MM.1S (cell line): ENCODE results near the gene SLC2A13.

Experiments
- DNase-seq: peaks from one replicate; pipeline ENCODE4 v3.0.0-alpha.2; 2015
- H2AFZ ChIP-seq: fragments of 300-600 bp; sonication (generic); 2 replicates; pipeline ENCODE4 v1.6.0; 2016; ENCODE audit warnings: antibody characterized with exemption, low read length
- H3F3A ChIP-seq: fragments of 300-600 bp; sonication (generic); 2 replicates; pipeline ENCODE4 v1.6.1; 2016; ENCODE audit warnings: mild to moderate bottlenecking, antibody characterized with exemption, low read length, moderate library complexity, mixed read lengths; ENCODE audit not compliant: insufficient read depth
- H3K27ac ChIP-seq: fragments of 300-600 bp; sonication (generic); 2 replicates; pipeline ENCODE4 v1.5.1; 2016; ENCODE audit warnings: mild to moderate bottlenecking, low read length
- H3K27me3 ChIP-seq: fragments of 300-600 bp; sonication (generic); replicated peaks from 2 replicates; pipeline ENCODE4 v1.6.0; 2016; ENCODE audit warnings: low read length; ENCODE audit not compliant: insufficient read depth
- H3K36me3 ChIP-seq: fragments of 300-600 bp; sonication (generic); replicated peaks from 2 replicates; pipeline ENCODE4 v1.6.1; 2016; ENCODE audit warnings: mild to moderate bottlenecking, low read length, mixed read lengths; ENCODE audit not compliant: insufficient read depth
- H3K4me1 ChIP-seq: fragments of 300-600 bp; sonication (generic); 2 replicates; pipeline ENCODE4 v1.6.1; 2016; ENCODE audit warnings: low read length, mixed read lengths
- H3K4me2 ChIP-seq: fragments of 300-600 bp; sonication (generic); 2 replicates; pipeline ENCODE4 v1.6.0; 2016; ENCODE audit warnings: low read depth, low read length
- H3K4me3 ChIP-seq: fragments of 300-600 bp; sonication (generic); 2 replicates; pipeline ENCODE4 v1.5.1; 2016; ENCODE audit warnings: low read length, mixed read lengths
- H3K79me2 ChIP-seq: fragments of 300-600 bp; sonication (generic); 2 replicates; pipeline ENCODE4 v1.6.1; 2016; ENCODE audit warnings: mixed run types, low read length, mixed read lengths
- H3K9ac ChIP-seq: fragments of 300-600 bp; sonication (generic); 2 replicates; pipeline ENCODE4 v1.6.1; 2016; ENCODE audit warnings: low read length, mixed read lengths
- H3K9me2 ChIP-seq: fragments of 300-600 bp; sonication (generic); replicated peaks from 2 replicates; pipeline ENCODE4 v1.6.1; 2016; ENCODE audit warnings: mild to moderate bottlenecking, low read length, mixed read lengths; ENCODE audit not compliant: insufficient read depth
- H3K9me3 ChIP-seq: fragments of 300-600 bp; sonication (generic); replicated peaks from 2 replicates; pipeline ENCODE4 v1.6.1; 2016; ENCODE audit warnings: mild to moderate bottlenecking, low read length, mixed read lengths; ENCODE audit not compliant: insufficient read depth
- H4K20me1 ChIP-seq: fragments of 300-600 bp; sonication (generic); 2 replicates; pipeline ENCODE4 v1.6.1; 2016; ENCODE audit warnings: mild to moderate bottlenecking, low read length, moderate library complexity, mixed read lengths; ENCODE audit not compliant: insufficient read depth
- CTCF ChIP-seq: fragments of 300-600 bp; sonication (generic); IDR thresholded peaks from 2 replicates; pipeline ENCODE4 v1.5.1; 2016; ENCODE audit warnings: antibody characterized with exemption, low read length, mixed read lengths
- EZH2 ChIP-seq: fragments of 300-600 bp; sonication (generic); optimal IDR thresholded peaks from 2 replicates; pipeline ENCODE3; 2017; ENCODE audit warnings: low read depth, mild to moderate bottlenecking, antibody characterized with exemption, low read length, mixed read lengths
- EZH2phosphoT487 ChIP-seq: fragments of 300-600 bp; sonication (generic); IDR thresholded peaks from 2 replicates; pipeline ENCODE4 v1.6.1; 2018; ENCODE audit warnings: antibody characterized with exemption, low read length

Gene SLC2A13

DNA sequence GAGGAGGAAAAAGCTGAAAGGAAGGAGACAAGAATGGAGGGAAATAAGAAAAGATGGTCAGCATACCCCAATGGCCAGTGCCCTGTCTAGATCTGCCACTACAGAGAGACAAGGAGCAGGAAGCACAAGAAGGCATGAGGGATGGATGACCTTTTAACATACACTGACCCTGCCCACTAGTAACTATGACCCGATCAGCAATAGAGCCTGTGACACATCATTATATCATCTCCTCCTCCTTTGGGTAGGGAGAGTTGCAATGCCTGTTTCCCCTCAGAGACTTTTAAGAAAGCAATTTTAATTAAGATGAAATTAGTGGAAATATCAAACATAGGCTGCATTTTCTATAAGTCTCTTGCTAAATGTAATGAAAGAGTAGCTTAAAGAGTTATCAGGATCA, 4.7 kb upstream of the SLC2A13 start:
- DNase-seq, result no peak
- Histone ChIP-seq H3K27ac (no peak overlapping the region), H2AFZ (no peak overlapping the region), H3K27me3 (no peaks in the 10 kb centered on the region), H3K36me3 (no peaks in the 10 kb centered on the region), H3F3A (peaks cover 11% of the 10 kb centered on the region; the same call in 1 of the 2 replicates), H3K9ac (no peak overlapping the region), H3K4me1 (0 out of 2 replicates have a peak, but pooled peaks cover 3% of the 10 kb centered on the region), H4K20me1 (no peaks in the 10 kb centered on the region), H3K9me3 (no peaks in the 10 kb centered on the region), H3K4me3 (no peak overlapping the region), H3K9me2 (no peaks in the 10 kb centered on the region), H3K4me2 (no peak overlapping the region), H3K79me2 (no peaks in the 10 kb centered on the region)
- no peak for TF ChIP-seq EZH2phosphoT487
- TF ChIP-seq CTCF, result no peak
- TF ChIP-seq EZH2, result no peak

GRCh38 chr12:40107803-40108620, 2.1 kb upstream of the SLC2A13 start:
- Histone ChIP-seq H4K20me1 (no peaks in the 10 kb centered on the region), H2AFZ (peak overlapping the region; percentile 98; the same call in 1 of the 2 replicates), H3K36me3 (no peaks in the 10 kb centered on the region), H3F3A (peaks cover 11% of the 10 kb centered on the region; the same call in 1 of the 2 replicates), H3K79me2 (no peaks in the 10 kb centered on the region), H3K4me2 (peak overlapping the region; percentile 98; the same call in 1 of the 2 replicates), H3K27ac (no peak overlapping the region), H3K4me1 (0 out of 2 replicates have a peak, but pooled peaks cover 3% of the 10 kb centered on the region), H3K4me3 (no peak overlapping the region; the same call in 1 of the 2 replicates), H3K9me2 (no peaks in the 10 kb centered on the region), H3K9me3 (no peaks in the 10 kb centered on the region), H3K27me3 (no peaks in the 10 kb centered on the region), H3K9ac (no peak overlapping the region)
- TF ChIP-seq EZH2, result no peak
- TF ChIP-seq EZH2phosphoT487, result no peak
- no peak for TF ChIP-seq CTCF
- DNase-seq, result no peak

GRCh38 chr12:40107098-40107802, 1.4 kb upstream of the SLC2A13 start:
- Histone ChIP-seq H3K27ac (no peak overlapping the region; the same call in 1 of the 2 replicates), H3F3A (peaks cover 11% of the 10 kb centered on the region; the same call in 1 of the 2 replicates), H3K4me3 (peak overlapping the region; percentile 83), H4K20me1 (no peaks in the 10 kb centered on the region), H3K27me3 (no peaks in the 10 kb centered on the region), H3K9me2 (no peaks in the 10 kb centered on the region), H3K9me3 (no peaks in the 10 kb centered on the region), H3K4me2 (peak overlapping the region; percentile 98), H3K79me2 (no peaks in the 10 kb centered on the region), H3K36me3 (no peaks in the 10 kb centered on the region), H3K4me1 (0 out of 2 replicates have a peak, but pooled peaks cover 3% of the 10 kb centered on the region), H2AFZ (peak overlapping the region; percentile 98), H3K9ac (peak overlapping the region; percentile 17; the same call in 1 of the 2 replicates)
- DNase-seq, result peak; percentile 92
- TF ChIP-seq EZH2phosphoT487 (no peak), CTCF (peak; percentile 92)
